ENCODE data around the gene IL21.
"Not testable (repeated sequence)": the region's sequence is repeated elsewhere in the genome, so short reads cannot be mapped to it uniquely, and the experiment has no call there.

Gene IL21

DNA sequence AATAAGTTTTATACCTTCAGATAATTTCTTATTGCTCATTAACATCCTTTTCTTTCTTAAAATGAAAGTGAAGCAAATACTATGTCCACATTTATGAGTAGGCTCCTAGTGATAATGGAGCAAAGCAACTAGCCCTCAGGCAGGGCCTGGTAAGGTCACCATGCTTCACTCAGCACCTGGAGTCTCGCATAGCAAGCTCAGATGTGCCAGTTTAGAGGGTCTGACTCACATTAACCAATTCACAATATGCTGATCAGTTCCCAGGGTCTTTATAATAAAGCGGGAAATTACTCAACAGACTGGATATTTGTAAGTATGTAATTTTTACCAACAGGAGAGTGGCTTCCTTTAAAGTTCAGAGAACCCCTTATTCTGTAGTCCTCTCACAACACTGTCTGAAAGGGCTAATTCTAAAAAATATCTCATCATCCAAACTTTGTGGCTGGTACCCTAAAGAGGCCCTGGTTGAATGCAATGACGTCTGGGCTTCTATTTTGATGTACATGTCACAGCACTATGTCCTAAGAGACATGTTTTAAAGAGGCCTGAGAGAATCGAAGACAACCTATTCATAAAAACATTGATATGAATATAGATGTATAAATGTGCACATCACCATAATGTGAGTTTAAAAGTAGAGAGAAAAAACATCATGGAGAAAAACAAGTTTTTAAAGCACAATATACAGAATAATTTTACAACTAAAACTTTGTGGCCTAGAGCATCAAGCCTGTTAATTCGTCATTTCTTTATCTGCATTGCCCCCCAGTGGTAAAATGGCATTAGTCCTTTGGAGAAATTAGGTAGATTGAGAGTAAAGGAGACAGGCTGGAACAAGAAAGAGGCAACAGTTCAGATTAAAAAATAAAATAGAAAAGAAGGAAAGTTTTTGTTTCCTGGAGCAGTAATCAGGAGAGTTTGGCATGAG is 44.3 kb downstream of the IL21 start:
- DNase-seq: peak; percentile 1

GRCh38 chr4:122574347-122574746 is 46.5 kb downstream of the IL21 start:
- DNase-seq: not testable (repeated sequence)

GRCh38 chr4:122562449-122562848 is 58.4 kb downstream of the IL21 start:
- no peak for DNase-seq
